Neural progenitor cell (in vitro differentiated cells): Measurements from ENCODE around the gene GLE1. TPM values are rescaled to one million over a fixed set of nuclear protein-coding genes. Genes with fewer than 3 reads are reported as not detected.

Source experiments
- DNase-seq: peaks from one replicate; pipeline ENCODE4 v3.0.0-alpha.2; 2016; ENCODE audit warnings: low spot score
- H2AFZ ChIP-seq: fragments of 200-600 bp; sonication (generic); replicated peaks from 2 replicates; pipeline ENCODE4 v1.6.1; 2016; ENCODE audit warnings: antibody characterized with exemption
- H3F3A ChIP-seq: fragments of 200-600 bp; sonication (generic); 2 replicates; pipeline ENCODE4 v1.6.1; 2016; ENCODE audit warnings: antibody characterized with exemption, low read depth
- H3K27ac ChIP-seq: fragments of 200-600 bp; sonication (generic); 2 replicates; pipeline ENCODE4 v1.5.1; 2016; ENCODE audit warnings: mild to moderate bottlenecking
- H3K27me3 ChIP-seq: fragments of 200-600 bp; sonication (generic); 2 replicates; pipeline ENCODE4 v1.6.1; 2016; ENCODE audit warnings: mild to moderate bottlenecking, moderate library complexity
- H3K36me3 ChIP-seq: fragments of 200-600 bp; sonication (generic); 2 replicates; pipeline ENCODE4 v1.5.1; 2016
- H3K4me1 ChIP-seq: fragments of 200-600 bp; sonication (generic); 2 replicates; pipeline ENCODE4 v1.6.1; 2016; ENCODE audit warnings: mixed run types
- H3K4me2 ChIP-seq: fragments of 200-600 bp; sonication (generic); 2 replicates; pipeline ENCODE4 v1.6.1; 2016
- H3K4me3 ChIP-seq: fragments of 200-600 bp; sonication (generic); 2 replicates; pipeline ENCODE4 v1.5.1; 2016
- H3K79me2 ChIP-seq: fragments of 200-600 bp; sonication (generic); 2 replicates; pipeline ENCODE4 v1.6.1; 2016; ENCODE audit warnings: low read depth
- H3K9ac ChIP-seq: fragments of 200-600 bp; sonication (generic); 2 replicates; pipeline ENCODE4 v1.6.1; 2016
- H3K9me3 ChIP-seq: fragments of 200-600 bp; sonication (generic); 2 replicates; pipeline ENCODE4 v1.5.1; 2016; ENCODE audit warnings: low read depth
- H4K20me1 ChIP-seq: fragments of 200-600 bp; sonication (generic); 2 replicates; pipeline ENCODE4 v1.6.1; 2016; ENCODE audit warnings: low read depth
- H3K27ac Mint-ChIP-seq: 3 replicates; pipeline ENCODE4 v1.8.0; 2021; ENCODE audit warnings: mixed read lengths
- H3K27me3 Mint-ChIP-seq: 2 replicates; pipeline ENCODE4 v1.8.0; 2022; ENCODE audit warnings: low read depth, mild to moderate bottlenecking, inconsistent platforms, moderate library complexity, mixed read lengths; ENCODE audit not compliant: insufficient read depth
- H3K36me3 Mint-ChIP-seq: 3 replicates; pipeline ENCODE4 v1.8.0; 2021; ENCODE audit warnings: mixed read lengths
- H3K4me1 Mint-ChIP-seq: 3 replicates; pipeline ENCODE4 v1.8.0; 2021; ENCODE audit warnings: mixed read lengths
- H3K4me3 Mint-ChIP-seq: 3 replicates; pipeline ENCODE4 v1.8.0; 2021; ENCODE audit warnings: mild to moderate bottlenecking, moderate library complexity, mixed read lengths
- H3K9me3 Mint-ChIP-seq: 3 replicates; pipeline ENCODE4 v1.8.0; 2020; ENCODE audit warnings: mixed read lengths
- EZH2 ChIP-seq: fragments of 200-600 bp; sonication (generic); IDR thresholded peaks from 2 replicates; pipeline ENCODE4 v1.6.1; 2017; ENCODE audit warnings: antibody characterized with exemption, mild to moderate bottlenecking, moderate library complexity
- EZH2phosphoT487 ChIP-seq: fragments of 200-600 bp; sonication (generic); IDR thresholded peaks from 2 replicates; pipeline ENCODE4 v1.6.1; 2017; ENCODE audit warnings: antibody characterized with exemption
- total RNA-seq: library from RNA; depleted of rRNA; stranded (reverse); fragments of >200 nt; gene quantifications from 2 replicates; pipeline ENCODE4 v1.2.3, GENCODE V29; 2015; ENCODE audit warnings: low replicate concordance
- TF ChIP-seq, protein P1 (sequence below): fragments of 200-600 bp; sonication (generic); IDR thresholded peaks from 2 replicates; pipeline ENCODE4 v1.5.1; 2017; ENCODE audit warnings: antibody characterized with exemption, mild to moderate bottlenecking

GLE1 gene
- total RNA-seq, 1 donor from 2014 or later, result 22.7 TPM

DNA sequence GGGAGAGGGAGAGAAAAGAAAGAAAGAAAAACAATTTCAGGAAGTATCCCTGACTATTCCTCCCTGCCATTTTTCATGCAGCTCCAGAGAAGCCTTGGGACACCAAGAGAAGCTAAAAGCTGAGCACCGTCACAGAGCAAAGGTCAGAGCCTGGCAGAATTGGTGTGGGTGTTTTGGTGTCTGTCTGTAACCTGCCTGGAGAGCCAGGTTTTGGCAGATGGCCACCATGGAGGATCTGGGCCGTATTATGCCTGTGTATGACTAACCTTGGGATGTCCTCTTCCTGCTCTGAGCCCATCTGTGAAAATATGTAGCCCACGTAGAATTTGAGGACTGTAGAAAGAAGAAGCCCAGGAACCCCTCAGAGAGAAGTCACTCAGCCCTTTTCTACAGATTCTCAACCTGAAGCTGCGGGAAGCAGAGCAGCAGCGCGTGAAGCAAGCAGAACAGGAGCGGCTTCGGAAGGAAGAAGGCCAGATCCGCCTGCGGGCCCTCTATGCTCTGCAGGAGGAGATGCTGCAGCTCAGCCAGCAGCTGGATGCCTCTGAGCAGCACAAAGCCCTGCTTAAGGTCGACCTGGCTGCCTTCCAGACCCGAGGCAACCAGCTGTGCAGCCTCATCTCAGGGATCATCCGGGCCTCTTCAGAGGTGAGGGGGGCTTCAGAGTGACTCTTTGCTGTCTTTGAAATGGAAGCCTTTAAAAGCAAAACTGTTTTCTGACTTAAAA is 18.8 kb downstream of the GLE1 start:
- Histone ChIP-seq H3K4me1 (peaks cover 8% of the 10 kb centered on the region), H3K79me2 (no peaks in the 10 kb centered on the region), H3K4me3 (no peak overlapping the region), H4K20me1 (no peaks in the 10 kb centered on the region), H3F3A (peaks cover 16% of the 10 kb centered on the region), H3K9me3 (no peaks in the 10 kb centered on the region), H2AFZ (no peak overlapping the region), H3K27me3 (no peaks in the 10 kb centered on the region), H3K4me2 (peak overlapping the region; percentile 6), H3K36me3 (no peaks in the 10 kb centered on the region), H3K27ac (peak overlapping the region; percentile 1), H3K9ac (no peak overlapping the region)
- peak; percentile 82 for DNase-seq
- H3K4me3 Mint-ChIP-seq, result peak overlapping the region; percentile 19
- H3K4me1 Mint-ChIP-seq, result peaks cover 23% of the 10 kb centered on the region
- TF ChIP-seq, protein P1, sequence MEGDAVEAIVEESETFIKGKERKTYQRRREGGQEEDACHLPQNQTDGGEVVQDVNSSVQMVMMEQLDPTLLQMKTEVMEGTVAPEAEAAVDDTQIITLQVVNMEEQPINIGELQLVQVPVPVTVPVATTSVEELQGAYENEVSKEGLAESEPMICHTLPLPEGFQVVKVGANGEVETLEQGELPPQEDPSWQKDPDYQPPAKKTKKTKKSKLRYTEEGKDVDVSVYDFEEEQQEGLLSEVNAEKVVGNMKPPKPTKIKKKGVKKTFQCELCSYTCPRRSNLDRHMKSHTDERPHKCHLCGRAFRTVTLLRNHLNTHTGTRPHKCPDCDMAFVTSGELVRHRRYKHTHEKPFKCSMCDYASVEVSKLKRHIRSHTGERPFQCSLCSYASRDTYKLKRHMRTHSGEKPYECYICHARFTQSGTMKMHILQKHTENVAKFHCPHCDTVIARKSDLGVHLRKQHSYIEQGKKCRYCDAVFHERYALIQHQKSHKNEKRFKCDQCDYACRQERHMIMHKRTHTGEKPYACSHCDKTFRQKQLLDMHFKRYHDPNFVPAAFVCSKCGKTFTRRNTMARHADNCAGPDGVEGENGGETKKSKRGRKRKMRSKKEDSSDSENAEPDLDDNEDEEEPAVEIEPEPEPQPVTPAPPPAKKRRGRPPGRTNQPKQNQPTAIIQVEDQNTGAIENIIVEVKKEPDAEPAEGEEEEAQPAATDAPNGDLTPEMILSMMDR, result no peak
- TF ChIP-seq EZH2 (no peak), EZH2phosphoT487 (no peak)
- H3K27me3 Mint-ChIP-seq, result no peaks in the 10 kb centered on the region
- H3K36me3 Mint-ChIP-seq, result peaks cover 18% of the 10 kb centered on the region
- no peaks in the 10 kb centered on the region for H3K9me3 Mint-ChIP-seq
- H3K27ac Mint-ChIP-seq, result peak overlapping the region; percentile 81

DNA sequence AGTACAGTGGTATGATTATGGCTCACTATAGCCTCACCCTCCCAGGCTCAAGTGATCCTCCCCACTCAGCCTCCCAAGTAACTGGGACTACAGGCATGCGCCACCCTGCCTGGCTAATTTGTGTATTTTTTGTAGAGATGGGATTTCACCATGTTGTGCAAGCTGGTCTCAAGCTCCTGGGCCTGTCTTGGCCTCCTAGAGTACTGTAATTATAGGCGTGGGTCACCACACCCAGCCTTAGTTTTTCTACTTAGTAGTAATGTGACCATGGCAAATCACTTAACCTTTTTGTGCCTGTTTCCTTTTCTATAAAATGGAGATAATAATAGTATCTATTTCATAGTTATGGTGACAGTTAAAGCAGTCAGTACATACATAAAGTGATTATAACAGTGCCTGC is 22.2 kb downstream of the GLE1 start:
- Histone ChIP-seq H3K4me3 (no peak overlapping the region), H2AFZ (no peak overlapping the region), H3K27ac (no peak overlapping the region), H3F3A (peaks cover 16% of the 10 kb centered on the region), H3K27me3 (no peaks in the 10 kb centered on the region), H3K4me2 (no peak overlapping the region), H3K9ac (no peak overlapping the region), H4K20me1 (no peaks in the 10 kb centered on the region), H3K4me1 (peaks cover 8% of the 10 kb centered on the region), H3K79me2 (no peaks in the 10 kb centered on the region), H3K9me3 (no peaks in the 10 kb centered on the region), H3K36me3 (no peaks in the 10 kb centered on the region)
- H3K27me3 Mint-ChIP-seq, result no peaks in the 10 kb centered on the region
- no peaks in the 10 kb centered on the region for H3K9me3 Mint-ChIP-seq
- peaks cover 17% of the 10 kb centered on the region for H3K4me1 Mint-ChIP-seq
- DNase-seq, result no peak
- H3K27ac Mint-ChIP-seq, result no peak overlapping the region
- TF ChIP-seq, protein P1, result no peak
- TF ChIP-seq EZH2 (no peak), EZH2phosphoT487 (no peak)
- peaks cover 14% of the 10 kb centered on the region for H3K36me3 Mint-ChIP-seq
- H3K4me3 Mint-ChIP-seq, result no peak overlapping the region

DNA sequence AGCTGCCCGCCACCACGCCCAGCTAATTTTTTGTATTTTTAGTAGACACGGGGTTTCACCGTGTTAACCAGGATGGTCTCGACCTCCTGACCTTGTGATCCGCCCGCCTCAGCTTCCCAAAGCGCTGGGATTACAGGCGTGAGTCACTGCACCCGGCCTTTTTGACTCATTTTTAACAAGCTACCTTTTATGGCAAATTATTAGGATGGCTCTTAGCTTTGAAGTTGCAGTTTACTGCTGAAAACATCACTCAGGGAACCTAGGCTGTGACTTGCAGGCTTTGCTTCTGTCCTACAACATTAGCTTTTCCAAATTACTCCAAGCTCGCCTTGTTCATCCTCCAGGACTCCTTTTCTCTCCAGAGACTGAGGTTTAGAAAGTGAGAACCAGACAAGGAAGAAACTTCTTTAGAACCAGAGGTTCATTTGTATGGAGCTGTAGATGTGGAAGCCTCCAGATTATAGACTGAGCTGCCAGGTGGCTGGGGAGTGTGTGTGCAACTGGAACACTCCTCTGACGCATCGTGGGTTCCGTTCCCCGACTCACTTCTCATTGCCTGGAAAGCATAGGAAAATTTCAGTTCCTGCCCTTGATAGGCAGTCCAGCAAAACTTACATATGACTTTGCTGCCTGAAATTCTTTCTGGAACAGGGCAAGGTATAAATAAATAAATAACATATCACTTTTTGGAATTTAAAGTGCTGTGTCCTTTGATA is 24.1 kb downstream of the GLE1 start:
- H3K4me3 Mint-ChIP-seq, result no peak overlapping the region
- DNase-seq, result no peak
- H3K27me3 Mint-ChIP-seq, result no peaks in the 10 kb centered on the region
- H3K4me1 Mint-ChIP-seq, result peaks cover 2% of the 10 kb centered on the region
- Histone ChIP-seq H3K27me3 (no peaks in the 10 kb centered on the region), H3K79me2 (no peaks in the 10 kb centered on the region), H3K36me3 (no peaks in the 10 kb centered on the region), H3F3A (peaks cover 5% of the 10 kb centered on the region), H2AFZ (no peak overlapping the region), H3K9me3 (no peaks in the 10 kb centered on the region), H3K4me2 (no peak overlapping the region), H3K9ac (no peak overlapping the region), H3K27ac (no peak overlapping the region), H3K4me3 (no peak overlapping the region), H3K4me1 (peaks cover 2% of the 10 kb centered on the region), H4K20me1 (no peaks in the 10 kb centered on the region)
- no peak overlapping the region for H3K27ac Mint-ChIP-seq
- H3K36me3 Mint-ChIP-seq, result peaks cover 23% of the 10 kb centered on the region
- TF ChIP-seq, protein P1, result no peak
- no peak for TF ChIP-seq EZH2phosphoT487
- no peak for TF ChIP-seq EZH2
- no peaks in the 10 kb centered on the region for H3K9me3 Mint-ChIP-seq
